Hepatocyte (in vitro differentiated cells): Measurements from ENCODE around the gene PACSIN2. TPM values are rescaled to one million over a fixed set of nuclear protein-coding genes. Genes with fewer than 3 reads are reported as not detected.

Experiments used
- DNase-seq: peaks from one replicate; pipeline ENCODE4 v3.0.0-alpha.2; 2016; ENCODE audit warnings: low spot score
- H2AFZ ChIP-seq: fragments of 200-600 bp; sonication (generic); 2 replicates; pipeline ENCODE4 v1.6.0; 2016; ENCODE audit warnings: antibody characterized with exemption, mild to moderate bottlenecking
- H3K27ac ChIP-seq: fragments of 200-600 bp; sonication (generic); 2 replicates; pipeline ENCODE4 v1.5.1; 2016; ENCODE audit warnings: mild to moderate bottlenecking
- H3K27me3 ChIP-seq: fragments of 200-600 bp; sonication (generic); 2 replicates; pipeline ENCODE4 v1.6.1; 2016
- H3K36me3 ChIP-seq: fragments of 200-600 bp; sonication (generic); replicated peaks from 2 replicates; pipeline ENCODE4 v1.5.1; 2016; ENCODE audit warnings: low read depth; ENCODE audit not compliant: insufficient read depth
- H3K4me1 ChIP-seq: fragments of 200-600 bp; sonication (generic); 2 replicates; pipeline ENCODE4 v1.5.1; 2016; ENCODE audit warnings: mild to moderate bottlenecking, moderate library complexity; ENCODE audit not compliant: insufficient read depth
- H3K4me2 ChIP-seq: fragments of 200-600 bp; sonication (generic); 2 replicates; pipeline ENCODE4 v1.6.0; 2016
- H3K4me3 ChIP-seq: fragments of 200-600 bp; sonication (generic); 2 replicates; pipeline ENCODE4 v1.5.1; 2016; ENCODE audit warnings: mild to moderate bottlenecking
- H3K79me2 ChIP-seq: fragments of 200-600 bp; sonication (generic); 2 replicates; pipeline ENCODE4 v1.6.0; 2017; ENCODE audit warnings: mild to moderate bottlenecking
- H3K9me2 ChIP-seq: fragments of 200-600 bp; sonication (generic); replicated peaks from 2 replicates; pipeline ENCODE4 v1.6.0; 2017; ENCODE audit warnings: mild to moderate bottlenecking; ENCODE audit not compliant: insufficient read depth
- H3K9me3 ChIP-seq: fragments of 200-600 bp; sonication (generic); 2 replicates; pipeline ENCODE4 v1.5.1; 2016; ENCODE audit warnings: low read depth, mild to moderate bottlenecking
- H4K20me1 ChIP-seq: fragments of 200-600 bp; sonication (generic); 2 replicates; pipeline ENCODE4 v1.6.0; 2016; ENCODE audit warnings: mild to moderate bottlenecking; ENCODE audit not compliant: insufficient read depth, poor library complexity, severe bottlenecking
- EZH2 ChIP-seq: fragments of 200-600 bp; sonication (generic); IDR thresholded peaks from 2 replicates; pipeline ENCODE4 v1.6.1; 2016; ENCODE audit warnings: antibody characterized with exemption, mild to moderate bottlenecking, borderline replicate concordance
- EZH2phosphoT487 ChIP-seq: fragments of 200-600 bp; sonication (generic); IDR thresholded peaks from one replicate; pipeline ENCODE4 v1.6.1; 2018; ENCODE audit warnings: antibody characterized with exemption, mild to moderate bottlenecking, low read depth, moderate library complexity; ENCODE audit not compliant: unreplicated experiment, severe bottlenecking
- WGBS: methylation state at CpG from one replicate; pipeline ENCODE4 v1.1.6; 2016; ENCODE audit warnings: low lambda C conversion rate; ENCODE audit errors: missing lambda C conversion rate; 5-methylcytosine and 5-hydroxymethylcytosine counted together
- polyA plus RNA-seq: library from polyadenylated mRNA; unstranded; fragments of >200 nt; fragmentation: Nextera tagmentation; extraction: Ambion mirVana; gene quantifications from 2 replicates; pipeline ENCODE4 v1.2.1, GENCODE V29; 2016
- total RNA-seq: library from RNA; depleted of rRNA; stranded (reverse); fragments of >200 nt; gene quantifications from 2 replicates; pipeline ENCODE4 v1.2.3, GENCODE V29; 2014
- TF ChIP-seq, protein P1 (sequence below): fragments of 200-600 bp; sonication (generic); IDR thresholded peaks from 2 replicates; pipeline ENCODE4 v1.5.1; 2016; ENCODE audit warnings: antibody characterized with exemption, mild to moderate bottlenecking; ENCODE audit not compliant: poor library complexity

The PACSIN2 gene
- total and polyA plus RNA-seq, 2 experiments from 2014 or later, result 77.7 to 86.3 TPM

DNA sequence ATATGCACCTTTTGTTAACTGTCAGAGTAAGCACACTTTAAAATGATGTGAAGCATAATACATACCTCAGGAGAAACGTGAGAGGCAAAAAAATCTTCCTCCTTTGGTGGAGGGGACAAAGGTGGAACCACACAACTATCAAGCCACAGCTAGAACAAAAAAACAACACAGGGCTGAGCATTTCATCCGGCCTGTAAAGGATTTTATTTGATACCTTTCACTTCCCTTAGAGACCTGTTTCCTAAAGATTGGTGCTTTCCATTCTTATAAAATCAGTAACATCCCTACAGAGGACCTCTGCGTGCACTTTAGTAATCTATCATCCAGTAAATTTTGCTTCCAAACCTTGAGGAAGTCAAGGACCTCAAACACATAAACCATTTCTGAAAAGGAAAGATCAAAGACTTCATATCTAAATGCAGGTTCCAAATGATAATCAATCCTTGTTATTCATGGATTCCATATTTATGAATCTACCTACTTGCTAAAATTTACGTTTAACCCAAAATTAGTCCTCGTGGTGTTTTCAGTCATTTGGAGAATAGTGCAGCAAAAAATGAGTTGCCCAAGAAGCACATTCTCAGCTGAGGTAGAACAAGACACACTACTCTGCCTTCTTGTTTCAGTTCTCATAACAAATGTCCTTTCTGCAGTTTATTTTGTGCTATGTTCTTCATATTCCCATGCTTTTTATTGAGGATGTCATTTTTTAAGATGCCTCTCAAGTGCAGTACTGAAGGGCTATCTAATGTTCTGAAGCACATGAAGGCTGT, 180.6 kb downstream of the PACSIN2 start:
- H3K27ac ChIP-seq, result no peak overlapping the region
- no peak overlapping the region for H2AFZ ChIP-seq
- no peak for DNase-seq
- TF ChIP-seq, protein P1, sequence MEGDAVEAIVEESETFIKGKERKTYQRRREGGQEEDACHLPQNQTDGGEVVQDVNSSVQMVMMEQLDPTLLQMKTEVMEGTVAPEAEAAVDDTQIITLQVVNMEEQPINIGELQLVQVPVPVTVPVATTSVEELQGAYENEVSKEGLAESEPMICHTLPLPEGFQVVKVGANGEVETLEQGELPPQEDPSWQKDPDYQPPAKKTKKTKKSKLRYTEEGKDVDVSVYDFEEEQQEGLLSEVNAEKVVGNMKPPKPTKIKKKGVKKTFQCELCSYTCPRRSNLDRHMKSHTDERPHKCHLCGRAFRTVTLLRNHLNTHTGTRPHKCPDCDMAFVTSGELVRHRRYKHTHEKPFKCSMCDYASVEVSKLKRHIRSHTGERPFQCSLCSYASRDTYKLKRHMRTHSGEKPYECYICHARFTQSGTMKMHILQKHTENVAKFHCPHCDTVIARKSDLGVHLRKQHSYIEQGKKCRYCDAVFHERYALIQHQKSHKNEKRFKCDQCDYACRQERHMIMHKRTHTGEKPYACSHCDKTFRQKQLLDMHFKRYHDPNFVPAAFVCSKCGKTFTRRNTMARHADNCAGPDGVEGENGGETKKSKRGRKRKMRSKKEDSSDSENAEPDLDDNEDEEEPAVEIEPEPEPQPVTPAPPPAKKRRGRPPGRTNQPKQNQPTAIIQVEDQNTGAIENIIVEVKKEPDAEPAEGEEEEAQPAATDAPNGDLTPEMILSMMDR, result no peak
- no peak for TF ChIP-seq EZH2phosphoT487
- TF ChIP-seq EZH2, result no peak
- H3K9me3 ChIP-seq, result no peaks in the 10 kb centered on the region
- H3K9me2 ChIP-seq, result no peaks in the 10 kb centered on the region
- no peak overlapping the region for H3K4me3 ChIP-seq
- H3K4me2 ChIP-seq, result no peak overlapping the region
- 94% methylated on average over 5 of the region's 5 CpGs for WGBS
- H3K36me3 ChIP-seq, result no peaks in the 10 kb centered on the region
- peaks cover 8% of the 10 kb centered on the region for H3K79me2 ChIP-seq
- no peaks in the 10 kb centered on the region for H3K4me1 ChIP-seq
- H4K20me1 ChIP-seq, result peaks cover 17% of the 10 kb centered on the region
- no peaks in the 10 kb centered on the region for H3K27me3 ChIP-seq

DNA sequence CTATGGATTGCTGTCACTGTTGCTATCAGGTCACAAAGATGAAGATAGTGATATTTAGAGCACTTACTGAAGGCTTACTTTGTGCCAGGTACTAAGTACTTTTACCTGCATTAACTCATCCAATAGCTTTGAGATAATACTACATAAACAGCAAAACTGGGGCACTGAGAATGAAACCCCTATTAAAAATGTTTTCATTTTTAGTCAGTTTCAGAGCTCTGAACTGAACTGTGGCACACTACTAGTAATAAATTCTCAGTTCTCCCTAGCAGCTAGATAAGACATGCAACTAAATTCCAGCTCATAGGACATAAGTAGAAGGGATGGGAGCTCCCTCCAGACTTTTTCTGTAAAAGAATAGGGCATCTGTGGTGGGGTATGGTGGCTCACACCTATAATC, 181.8 kb downstream of the PACSIN2 start:
- Histone ChIP-seq H3K9me2 (no peaks in the 10 kb centered on the region), H3K27ac (no peak overlapping the region), H3K36me3 (no peaks in the 10 kb centered on the region), H3K9me3 (no peaks in the 10 kb centered on the region), H4K20me1 (peaks cover 12% of the 10 kb centered on the region), H3K79me2 (peaks cover 6% of the 10 kb centered on the region), H3K27me3 (no peaks in the 10 kb centered on the region), H3K4me2 (no peak overlapping the region), H3K4me3 (no peak overlapping the region), H2AFZ (no peak overlapping the region), H3K4me1 (no peaks in the 10 kb centered on the region)
- TF ChIP-seq EZH2phosphoT487 (no peak), EZH2 (no peak)
- TF ChIP-seq, protein P1, result no peak
- no peak for DNase-seq

DNA sequence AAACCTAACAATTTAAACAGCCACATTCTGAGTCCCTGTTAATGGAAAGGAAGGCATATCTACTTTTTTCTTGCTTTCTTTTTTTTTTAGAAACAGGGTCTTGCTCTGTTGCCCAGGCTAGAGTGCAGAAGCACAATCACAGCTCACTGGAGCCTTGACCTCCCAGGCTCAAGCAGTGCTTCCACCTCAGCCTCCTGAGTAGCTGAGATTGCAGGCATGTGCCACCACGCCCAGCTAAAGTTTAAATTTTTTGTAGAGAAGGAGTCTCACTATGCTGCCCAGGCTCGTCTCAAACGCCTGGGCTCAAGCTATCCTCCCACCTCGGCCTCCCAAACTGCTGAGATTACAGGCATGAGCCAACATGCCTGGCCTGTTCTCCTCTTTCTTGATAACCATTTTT, 183.2 kb downstream of the PACSIN2 start:
- H2AFZ ChIP-seq, result no peak overlapping the region
- 90% methylated on average over 4 of the region's 4 CpGs for WGBS
- H3K79me2 ChIP-seq, result peaks cover 3% of the 10 kb centered on the region
- H3K9me2 ChIP-seq, result no peaks in the 10 kb centered on the region
- no peaks in the 10 kb centered on the region for H3K4me1 ChIP-seq
- H3K9me3 ChIP-seq, result no peaks in the 10 kb centered on the region
- H3K4me3 ChIP-seq, result no peak overlapping the region
- TF ChIP-seq, protein P1, result no peak
- TF ChIP-seq EZH2 (no peak), EZH2phosphoT487 (no peak)
- no peak overlapping the region for H3K4me2 ChIP-seq
- no peak for DNase-seq
- peaks cover 4% of the 10 kb centered on the region for H4K20me1 ChIP-seq
- H3K36me3 ChIP-seq, result no peaks in the 10 kb centered on the region
- H3K27ac ChIP-seq, result no peak overlapping the region
- H3K27me3 ChIP-seq, result no peaks in the 10 kb centered on the region
